Measurements from ENCODE around the gene CASKIN2.

DNA sequence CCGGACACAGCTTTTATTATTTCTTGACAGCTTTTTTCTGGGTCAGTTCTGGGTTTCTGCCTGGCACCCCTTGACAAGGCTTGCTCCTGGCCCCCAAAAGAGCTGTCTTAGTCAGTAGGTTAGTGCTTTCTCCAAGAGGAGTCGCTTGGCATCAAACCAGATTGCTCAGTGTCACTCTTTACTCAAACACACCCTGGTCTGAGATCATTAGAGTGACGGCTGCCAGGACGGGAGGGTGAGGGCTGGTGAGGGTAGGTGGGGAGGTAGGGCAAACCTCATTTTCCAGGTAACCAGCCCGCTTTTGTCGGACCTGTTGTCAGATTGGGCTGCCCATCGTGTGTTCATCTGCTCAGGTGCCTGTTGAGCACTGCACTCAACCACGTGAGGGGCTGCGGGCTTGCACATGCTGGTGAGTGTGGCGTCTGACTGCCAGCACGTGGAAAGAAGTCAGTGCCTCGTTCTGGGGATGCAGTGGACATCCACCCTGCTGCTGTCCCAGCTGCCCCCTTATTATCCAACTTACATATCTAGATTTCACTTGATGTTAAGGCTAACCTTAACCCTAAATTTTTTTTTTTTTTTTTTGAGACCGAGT lies 46.5 kb downstream of the CASKIN2 start:
- TF ChIP-seq ZFP3 (CRISPR knock-in tag; IDR thresholded peaks at IDR 0.05), result no peak
- TF ChIP-seq TCF4 (CRISPR knock-in tag; IDR thresholded peaks at IDR 0.05; ENCODE audit: borderline replicate concordance), result no peak
- TF ChIP-seq, protein P1, sequence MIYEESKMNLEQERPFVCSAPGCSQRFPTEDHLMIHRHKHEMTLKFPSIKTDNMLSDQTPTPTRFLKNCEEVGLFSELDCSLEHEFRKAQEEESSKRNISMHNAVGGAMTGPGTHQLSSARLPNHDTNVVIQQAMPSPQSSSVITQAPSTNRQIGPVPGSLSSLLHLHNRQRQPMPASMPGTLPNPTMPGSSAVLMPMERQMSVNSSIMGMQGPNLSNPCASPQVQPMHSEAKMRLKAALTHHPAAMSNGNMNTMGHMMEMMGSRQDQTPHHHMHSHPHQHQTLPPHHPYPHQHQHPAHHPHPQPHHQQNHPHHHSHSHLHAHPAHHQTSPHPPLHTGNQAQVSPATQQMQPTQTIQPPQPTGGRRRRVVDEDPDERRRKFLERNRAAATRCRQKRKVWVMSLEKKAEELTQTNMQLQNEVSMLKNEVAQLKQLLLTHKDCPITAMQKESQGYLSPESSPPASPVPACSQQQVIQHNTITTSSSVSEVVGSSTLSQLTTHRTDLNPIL (CRISPR knock-in tag; IDR thresholded peaks at IDR 0.05; ENCODE audit: low read depth), result no peak
- no peak for TF ChIP-seq ZC3H10 (CRISPR knock-in tag; IDR thresholded peaks at IDR 0.05)
- no peak for TF ChIP-seq ARNTL (CRISPR knock-in tag; IDR thresholded peaks at IDR 0.05; ENCODE audit: borderline replicate concordance, low read depth)
- TF ChIP-seq, protein P2, sequence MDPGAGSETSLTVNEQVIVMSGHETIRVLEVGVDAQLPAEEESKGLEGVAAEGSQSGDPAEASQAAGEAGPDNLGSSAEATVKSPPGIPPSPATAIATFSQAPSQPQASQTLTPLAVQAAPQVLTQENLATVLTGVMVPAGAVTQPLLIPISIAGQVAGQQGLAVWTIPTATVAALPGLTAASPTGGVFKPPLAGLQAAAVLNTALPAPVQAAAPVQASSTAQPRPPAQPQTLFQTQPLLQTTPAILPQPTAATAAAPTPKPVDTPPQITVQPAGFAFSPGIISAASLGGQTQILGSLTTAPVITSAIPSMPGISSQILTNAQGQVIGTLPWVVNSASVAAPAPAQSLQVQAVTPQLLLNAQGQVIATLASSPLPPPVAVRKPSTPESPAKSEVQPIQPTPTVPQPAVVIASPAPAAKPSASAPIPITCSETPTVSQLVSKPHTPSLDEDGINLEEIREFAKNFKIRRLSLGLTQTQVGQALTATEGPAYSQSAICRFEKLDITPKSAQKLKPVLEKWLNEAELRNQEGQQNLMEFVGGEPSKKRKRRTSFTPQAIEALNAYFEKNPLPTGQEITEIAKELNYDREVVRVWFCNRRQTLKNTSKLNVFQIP (CRISPR knock-in tag; IDR thresholded peaks at IDR 0.05; ENCODE audit: borderline replicate concordance, low read depth), result no peak
- no peak for TF ChIP-seq GLIS3 (CRISPR knock-in tag; IDR thresholded peaks at IDR 0.05)
- TF ChIP-seq ESRRG (CRISPR knock-in tag; IDR thresholded peaks at IDR 0.05), result no peak
- TF ChIP-seq, protein P3, sequence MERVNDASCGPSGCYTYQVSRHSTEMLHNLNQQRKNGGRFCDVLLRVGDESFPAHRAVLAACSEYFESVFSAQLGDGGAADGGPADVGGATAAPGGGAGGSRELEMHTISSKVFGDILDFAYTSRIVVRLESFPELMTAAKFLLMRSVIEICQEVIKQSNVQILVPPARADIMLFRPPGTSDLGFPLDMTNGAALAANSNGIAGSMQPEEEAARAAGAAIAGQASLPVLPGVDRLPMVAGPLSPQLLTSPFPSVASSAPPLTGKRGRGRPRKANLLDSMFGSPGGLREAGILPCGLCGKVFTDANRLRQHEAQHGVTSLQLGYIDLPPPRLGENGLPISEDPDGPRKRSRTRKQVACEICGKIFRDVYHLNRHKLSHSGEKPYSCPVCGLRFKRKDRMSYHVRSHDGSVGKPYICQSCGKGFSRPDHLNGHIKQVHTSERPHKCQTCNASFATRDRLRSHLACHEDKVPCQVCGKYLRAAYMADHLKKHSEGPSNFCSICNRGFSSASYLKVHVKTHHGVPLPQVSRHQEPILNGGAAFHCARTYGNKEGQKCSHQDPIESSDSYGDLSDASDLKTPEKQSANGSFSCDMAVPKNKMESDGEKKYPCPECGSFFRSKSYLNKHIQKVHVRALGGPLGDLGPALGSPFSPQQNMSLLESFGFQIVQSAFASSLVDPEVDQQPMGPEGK (CRISPR knock-in tag; IDR thresholded peaks at IDR 0.05; ENCODE audit: borderline replicate concordance), result no peak
- no peak for TF ChIP-seq ZNF8 (CRISPR knock-in tag; IDR thresholded peaks at IDR 0.05)
- TF ChIP-seq ZNF565 (CRISPR knock-in tag; conservative IDR thresholded peaks at IDR 0.05; ENCODE audit: low read depth), result no peak
- TF ChIP-seq BACH2 (CRISPR knock-in tag; IDR thresholded peaks at IDR 0.05; ENCODE audit: borderline replicate concordance), result no peak
- TF ChIP-seq CSDC2 (CRISPR knock-in tag; IDR thresholded peaks at IDR 0.05), result no peak
- TF ChIP-seq ZFP30 (CRISPR knock-in tag; IDR thresholded peaks at IDR 0.05), result no peak

All from SK-N-SH treated with all-trans-retinoic acid at 6 μM for 48 hours (cell line).